ENCODE results near the gene FHL2.
"Not testable (repeated sequence)": the region's sequence is repeated elsewhere in the genome, so short reads cannot be mapped to it uniquely, and the experiment has no call there.

Gene FHL2

GRCh38 chr2:105335469-105335868 lies 63.4 kb downstream of the FHL2 start:
- DNase-seq = no peak

GRCh38 chr2:105334211-105334610 lies 64.6 kb downstream of the FHL2 start:
- DNase-seq = no peak

GRCh38 chr2:105330681-105331375 lies 68.0 kb downstream of the FHL2 start:
- DNase-seq = no peak

GRCh38 chr2:105329561-105330495 lies 69.0 kb downstream of the FHL2 start, which contains the start of gene TGFBRAP1:
Gene TGFBRAP1, minus strand, starts transcription at chr2:105329735. Its CDS starts 21,434 bp downstream, at chr2:105308301.
- peak; percentile 62 for DNase-seq

- no peak for DNase-seq
These were observed 69.7 kb downstream of the FHL2 start for GRCh38 chr2:105329197-105329554.

GRCh38 chr2:105328281-105329196 lies 70.3 kb downstream of the FHL2 start:
- no peak for DNase-seq

GRCh38 chr2:105327690-105328089 lies 71.2 kb downstream of the FHL2 start:
- DNase-seq = no peak

- DNase-seq = not testable (repeated sequence)
These were observed 71.6 kb downstream of the FHL2 start for GRCh38 chr2:105327271-105327670.

GRCh38 chr2:105325389-105325963 lies 73.4 kb downstream of the FHL2 start:
- no peak for DNase-seq

GRCh38 chr2:105324732-105325131 lies 74.1 kb downstream of the FHL2 start:
- DNase-seq = no peak

GRCh38 chr2:105324101-105324500 lies 74.8 kb downstream of the FHL2 start:
- no peak for DNase-seq

- DNase-seq = no peak
These were observed 75.7 kb downstream of the FHL2 start for GRCh38 chr2:105323111-105323510.

GRCh38 chr2:105321875-105322646 lies 76.8 kb downstream of the FHL2 start:
- no peak for DNase-seq

- peak; percentile 84 for DNase-seq
These were observed 78.1 kb downstream of the FHL2 start for GRCh38 chr2:105320651-105321215.

GRCh38 chr2:105317937-105318336 lies 80.9 kb downstream of the FHL2 start:
- DNase-seq = no peak

GRCh38 chr2:105315314-105315713 lies 83.5 kb downstream of the FHL2 start:
- DNase-seq = no peak

GRCh38 chr2:105313877-105314276 lies 85.0 kb downstream of the FHL2 start:
- DNase-seq = no peak
